Measurements from ENCODE around the gene SCFD2. TPM values are rescaled to one million over a fixed set of nuclear protein-coding genes. Genes with fewer than 3 reads are reported as not detected.

Gene SCFD2
- total and polyA plus RNA-seq, 10 of the 15 experiments (the other 5 are each of a cell fraction or from before 2014, with no cell fraction given): 4.8 to 37.6 (median 24.9) TPM

GRCh38 chr4:53150631-53151488 lies 215.0 kb downstream of the SCFD2 start (continued):
- TF ChIP-seq ZBTB4 (CRISPR knock-in tag; IDR thresholded peaks at IDR 0.05) (no peak), SREBF1 (IDR thresholded peaks at IDR 0.05; ENCODE audit: low read length) (no peak)

GRCh38 chr4:53147711-53148110 lies 218.2 kb downstream of the SCFD2 start:
- POLR2A ChIA-PET: no interaction called here
- Histone ChIP-seq H2AFZ (ENCODE audit: control insufficient read depth, low read depth, low read length) (no peak overlapping the region), H3K4me1 (ENCODE audit: control insufficient read depth, insufficient read depth, low read length) (no peaks in the 10 kb centered on the region), H3K9me3 (replicated peaks; ENCODE audit: control insufficient read depth, insufficient read depth, low read length) (no peaks in the 10 kb centered on the region; the same call in 2 of the 3 replicates), H3K4me3 (no peak overlapping the region), H3K79me2 (ENCODE audit: control insufficient read depth, insufficient read depth, low read length) (no peaks in the 10 kb centered on the region), H3K27me3 (replicated peaks in 1 of 2; ENCODE audit: control insufficient read depth in 2 of 2, insufficient read depth in 2 of 2, low read length in 1 of 2) (no peaks in the 10 kb centered on the region), H4K20me1 (ENCODE audit: control insufficient read depth, insufficient read depth) (no peaks in the 10 kb centered on the region), H3K27ac (ENCODE audit: control insufficient read depth, insufficient read depth) (no peak overlapping the region), H3K36me3 (ENCODE audit: control insufficient read depth in 2 of 2, insufficient read depth in 2 of 2, low read length in 1 of 2) (peaks cover 0 to 3% of the 10 kb centered on the region in 2 experiments; a peak in 3 of 4 replicates), H3K9ac (ENCODE audit: control insufficient read depth, insufficient read depth, low read length) (no peak overlapping the region), H3K4me2 (ENCODE audit: control insufficient read depth, insufficient read depth) (no peak overlapping the region)
- RAD21 ChIA-PET (ENCODE audit: unreplicated experiment): no interaction called here
- SMC1A ChIA-PET (ENCODE audit: uncharacterized antibody, unreplicated experiment): interaction anchor here (1.0 kb wide), 1 partner anchor 9 kb away, joined by 3 read pairs; no protein-coding TSS in a partner anchor
- intact Hi-C loops (cut with micrococcal nuclease; ENCODE audit: unreplicated experiment) (no loop called here), in situ Hi-C loops (cut with MboI) (no loop called here)
- CTCF ChIA-PET: interaction anchor here (1.3 kb wide), 1 partner anchor 10 kb away, joined by 3 read pairs; no protein-coding TSS in a partner anchor
- FAIRE-seq (no peak), ATAC-seq (no peak), DNase-seq (ENCODE audit: low read depth, low spot score) (no peak)
- no TSS peak for BruUV-seq (replicated peaks)
- no peak for TF ChIP-seq JUND (IDR thresholded peaks at IDR 0.05; ENCODE audit: low read depth, low read length)
- TF ChIP-seq TCF7 (IDR thresholded peaks at IDR 0.05; ENCODE audit: borderline replicate concordance): no peak
- no peak for TF ChIP-seq MYC (IDR thresholded peaks at IDR 0.05; ENCODE audit: insufficient read depth, insufficient read length, insufficient replicate concordance, low read length, severe bottlenecking)
- no peak for TF ChIP-seq IRF4 (IDR thresholded peaks at IDR 0.05; ENCODE audit: low read depth, low read length)
- no peak for TF ChIP-seq REST (IDR thresholded peaks at IDR 0.05; ENCODE audit: low read depth, low read length)
- TF ChIP-seq FOXM1 (IDR thresholded peaks at IDR 0.05; ENCODE audit: low read depth, low read length): no peak
- TF ChIP-seq KDM1A (IDR thresholded peaks at IDR 0.05; ENCODE audit: borderline replicate concordance): no peak
- no peak for TF ChIP-seq MTA2 (IDR thresholded peaks at IDR 0.05; ENCODE audit: low read depth)
- TF ChIP-seq TAF1 (IDR thresholded peaks at IDR 0.05; ENCODE audit: borderline replicate concordance, low read depth, low read length): no peak
- TF ChIP-seq ESRRA (IDR thresholded peaks at IDR 0.05; ENCODE audit: low read length): no peak
- no peak for TF ChIP-seq NFIC (IDR thresholded peaks at IDR 0.05; ENCODE audit: low read depth, low read length)
